SK-N-SH treated with all-trans-retinoic acid at 6 μM for 48 hours (cell line): ENCODE data around the gene KCNH5.
A peak's percentile ranks its signal among the peaks of the same experiment; 100 is the strongest.

Experiments used
- ATAC-seq: fragments of 200-7000 bp; cut with Tn5 transposase; 3 replicates; pipeline ENCODE4 v1.9.1; 2020; ENCODE audit warnings: mild to moderate bottlenecking, moderate library complexity
- ARNTL ChIP-seq: fragments of 450-650 bp; formaldehyde crosslinking; IDR thresholded peaks from 2 replicates; pipeline ENCODE4 v1.5.0; 2020; ENCODE audit warnings: low read depth, mild to moderate bottlenecking, moderate library complexity, borderline replicate concordance
- BACH2 ChIP-seq: fragments of 250-450 bp; sonication (Bioruptor Pico); IDR thresholded peaks from 2 replicates; pipeline ENCODE4 v1.9.0; 2021; ENCODE audit warnings: mild to moderate bottlenecking, borderline replicate concordance
- CSDC2 ChIP-seq: fragments of 250-450 bp; sonication (Bioruptor Pico); IDR thresholded peaks from 2 replicates; pipeline ENCODE4 v1.5.0; 2020; ENCODE audit warnings: mild to moderate bottlenecking, moderate library complexity
- ESRRG ChIP-seq: fragments of 250-450 bp; sonication (Bioruptor Pico); IDR thresholded peaks from 2 replicates; pipeline ENCODE4 v1.6.1; 2021; ENCODE audit warnings: mild to moderate bottlenecking
- GLIS3 ChIP-seq: fragments of 250-450 bp; sonication (Bioruptor Pico); IDR thresholded peaks from 2 replicates; pipeline ENCODE4 v1.5.0; 2020; ENCODE audit warnings: mild to moderate bottlenecking, moderate library complexity
- ISL1 ChIP-seq: fragments of 250-450 bp; sonication (Bioruptor Pico); IDR thresholded peaks from 2 replicates; pipeline ENCODE4 v2.1.2; 2022; ENCODE audit warnings: mild to moderate bottlenecking, moderate library complexity
- PPARA ChIP-seq: fragments of 250-450 bp; sonication (Bioruptor Pico); IDR thresholded peaks from 2 replicates; pipeline ENCODE4 v1.5.0; 2020; ENCODE audit warnings: mild to moderate bottlenecking, borderline replicate concordance
- RARB ChIP-seq: fragments of 250-450 bp; sonication (Bioruptor Pico); IDR thresholded peaks from 2 replicates; pipeline ENCODE4 v1.8.0; 2021; ENCODE audit warnings: mild to moderate bottlenecking, moderate library complexity
- SNAI2 ChIP-seq: fragments of 250-450 bp; sonication (Bioruptor Pico); IDR thresholded peaks from 2 replicates; pipeline ENCODE4 v1.5.0; 2020; ENCODE audit warnings: mild to moderate bottlenecking, moderate library complexity
- TCF4 ChIP-seq: fragments of 250-450 bp; sonication (Bioruptor Pico); IDR thresholded peaks from 2 replicates; pipeline ENCODE4 v1.8.0; 2021; ENCODE audit warnings: mild to moderate bottlenecking, moderate library complexity, borderline replicate concordance
- ZC3H10 ChIP-seq: fragments of 250-450 bp; sonication (Bioruptor Pico); IDR thresholded peaks from 2 replicates; pipeline ENCODE4 v1.5.1; 2021; ENCODE audit warnings: mild to moderate bottlenecking, moderate library complexity
- ZFP3 ChIP-seq: fragments of 250-450 bp; sonication (Bioruptor Pico); IDR thresholded peaks from 2 replicates; pipeline ENCODE4 v1.5.0; 2020; ENCODE audit warnings: mild to moderate bottlenecking, moderate library complexity
- ZFP30 ChIP-seq: fragments of 450-650 bp; formaldehyde crosslinking; IDR thresholded peaks from 2 replicates; pipeline ENCODE4 v1.5.0; 2022; ENCODE audit warnings: mild to moderate bottlenecking, moderate library complexity
- ZNF565 ChIP-seq: fragments of 450-650 bp; formaldehyde crosslinking; conservative IDR thresholded peaks from 2 replicates; pipeline ENCODE4 v1.5.0; 2020; ENCODE audit warnings: low read depth, mild to moderate bottlenecking, moderate library complexity
- ZNF70 ChIP-seq: fragments of 450-650 bp; formaldehyde crosslinking; IDR thresholded peaks from 2 replicates; pipeline ENCODE4 v1.5.0; 2020; ENCODE audit warnings: mild to moderate bottlenecking, moderate library complexity
- ZNF8 ChIP-seq: fragments of 450-650 bp; formaldehyde crosslinking; IDR thresholded peaks from 2 replicates; pipeline ENCODE4 v1.5.0; 2020; ENCODE audit warnings: mild to moderate bottlenecking, moderate library complexity
- TF ChIP-seq, protein P1 (sequence below): fragments of 250-450 bp; sonication (Bioruptor Pico); IDR thresholded peaks from 2 replicates; pipeline ENCODE4 v1.5.1; 2021; ENCODE audit warnings: mild to moderate bottlenecking, moderate library complexity
- TF ChIP-seq, protein P2 (sequence below): fragments of 250-450 bp; sonication (Bioruptor Pico); IDR thresholded peaks from 2 replicates; pipeline ENCODE4 v1.5.1; 2020; ENCODE audit warnings: low read depth, mild to moderate bottlenecking, moderate library complexity
- TF ChIP-seq, protein P3 (sequence below): fragments of 250-450 bp; sonication (Bioruptor Pico); IDR thresholded peaks from 2 replicates; pipeline ENCODE4 v1.8.0; 2020; ENCODE audit warnings: mild to moderate bottlenecking, moderate library complexity, borderline replicate concordance

Gene KCNH5

DNA sequence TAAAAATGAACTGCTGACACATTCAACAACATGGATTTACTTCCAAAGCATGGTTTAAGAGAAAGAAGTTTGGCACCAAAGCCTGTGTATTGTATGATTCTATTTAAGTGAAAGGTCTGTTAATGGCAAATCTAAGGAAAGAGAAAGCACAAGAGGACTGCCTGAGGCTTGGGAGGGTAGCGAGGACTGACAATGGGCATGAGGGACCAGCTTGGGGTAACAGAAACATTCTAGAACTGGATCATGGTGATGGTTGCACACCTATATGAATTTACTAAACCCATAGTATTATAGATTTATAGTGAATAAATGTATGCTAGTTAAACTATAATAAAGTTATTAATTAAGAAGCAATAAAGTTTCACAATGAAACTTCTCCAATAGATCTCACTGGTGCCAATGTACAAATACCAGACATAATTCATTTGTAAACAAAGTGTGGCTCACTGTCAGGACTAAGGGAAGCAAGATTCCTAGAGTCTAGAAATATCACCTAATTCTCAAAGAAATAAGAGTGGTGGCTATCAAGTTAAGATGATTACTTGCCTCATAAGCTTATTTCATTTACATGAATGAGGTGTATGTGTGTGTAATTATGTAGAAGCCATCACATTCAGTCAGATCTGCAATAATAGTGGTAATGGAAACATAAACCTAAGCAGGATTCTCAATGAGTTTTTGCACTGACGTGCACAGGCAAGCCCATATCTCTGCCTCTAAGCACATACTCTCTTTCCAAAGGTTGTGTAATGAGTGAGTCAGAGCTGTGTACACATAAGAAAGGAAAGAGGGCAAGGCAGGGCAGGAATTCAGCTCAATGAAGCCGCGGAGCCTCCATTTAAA, 353.4 kb downstream of the KCNH5 start:
- no peak for ATAC-seq
- TF ChIP-seq, protein P1, sequence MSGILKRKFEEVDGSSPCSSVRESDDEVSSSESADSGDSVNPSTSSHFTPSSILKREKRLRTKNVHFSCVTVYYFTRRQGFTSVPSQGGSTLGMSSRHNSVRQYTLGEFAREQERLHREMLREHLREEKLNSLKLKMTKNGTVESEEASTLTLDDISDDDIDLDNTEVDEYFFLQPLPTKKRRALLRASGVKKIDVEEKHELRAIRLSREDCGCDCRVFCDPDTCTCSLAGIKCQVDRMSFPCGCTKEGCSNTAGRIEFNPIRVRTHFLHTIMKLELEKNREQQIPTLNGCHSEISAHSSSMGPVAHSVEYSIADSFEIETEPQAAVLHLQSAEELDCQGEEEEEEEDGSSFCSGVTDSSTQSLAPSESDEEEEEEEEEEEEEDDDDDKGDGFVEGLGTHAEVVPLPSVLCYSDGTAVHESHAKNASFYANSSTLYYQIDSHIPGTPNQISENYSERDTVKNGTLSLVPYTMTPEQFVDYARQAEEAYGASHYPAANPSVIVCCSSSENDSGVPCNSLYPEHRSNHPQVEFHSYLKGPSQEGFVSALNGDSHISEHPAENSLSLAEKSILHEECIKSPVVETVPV, result no peak
- 0 out of 2 replicates have a peak, but pooled peaks have one; percentile 18 for TF ChIP-seq SNAI2 (CRISPR knock-in tag)
- peak; percentile 29; the same call in 1 of the 2 replicates for TF ChIP-seq ISL1 (CRISPR knock-in tag)

DNA sequence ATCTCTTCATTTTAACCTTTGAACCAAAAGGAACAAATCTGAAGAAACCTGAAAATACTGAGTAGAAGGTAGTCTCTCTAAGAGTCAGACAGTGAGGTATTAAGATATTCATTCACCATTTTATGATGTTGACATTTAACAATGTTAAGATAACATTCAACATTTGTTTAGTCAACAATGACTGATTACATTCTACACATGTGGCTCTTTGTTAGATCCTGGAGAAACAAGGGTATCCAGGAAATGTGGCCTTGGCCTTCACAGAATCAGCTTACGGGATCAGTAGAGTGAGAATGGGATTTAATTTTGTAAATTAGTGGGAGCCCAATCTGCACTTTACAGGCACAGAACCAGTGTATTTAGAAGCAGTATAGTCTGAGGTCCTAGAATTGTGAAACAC, 355.5 kb downstream of the KCNH5 start:
- no peak for ATAC-seq
- no peak for TF ChIP-seq ISL1 (CRISPR knock-in tag)
- TF ChIP-seq, protein P1, result no peak
- no peak for TF ChIP-seq TCF4 (CRISPR knock-in tag)
- TF ChIP-seq GLIS3 (CRISPR knock-in tag), result no peak
- TF ChIP-seq, protein P2, sequence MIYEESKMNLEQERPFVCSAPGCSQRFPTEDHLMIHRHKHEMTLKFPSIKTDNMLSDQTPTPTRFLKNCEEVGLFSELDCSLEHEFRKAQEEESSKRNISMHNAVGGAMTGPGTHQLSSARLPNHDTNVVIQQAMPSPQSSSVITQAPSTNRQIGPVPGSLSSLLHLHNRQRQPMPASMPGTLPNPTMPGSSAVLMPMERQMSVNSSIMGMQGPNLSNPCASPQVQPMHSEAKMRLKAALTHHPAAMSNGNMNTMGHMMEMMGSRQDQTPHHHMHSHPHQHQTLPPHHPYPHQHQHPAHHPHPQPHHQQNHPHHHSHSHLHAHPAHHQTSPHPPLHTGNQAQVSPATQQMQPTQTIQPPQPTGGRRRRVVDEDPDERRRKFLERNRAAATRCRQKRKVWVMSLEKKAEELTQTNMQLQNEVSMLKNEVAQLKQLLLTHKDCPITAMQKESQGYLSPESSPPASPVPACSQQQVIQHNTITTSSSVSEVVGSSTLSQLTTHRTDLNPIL (CRISPR knock-in tag), result no peak
- no peak for TF ChIP-seq ARNTL (CRISPR knock-in tag)
- no peak for TF ChIP-seq BACH2
- TF ChIP-seq RARB, result no peak
- no peak for TF ChIP-seq ZNF70
- TF ChIP-seq SNAI2 (CRISPR knock-in tag), result no peak
- TF ChIP-seq ZFP3 (CRISPR knock-in tag), result no peak
- no peak for TF ChIP-seq CSDC2 (CRISPR knock-in tag)
- TF ChIP-seq ZNF8, result no peak

DNA sequence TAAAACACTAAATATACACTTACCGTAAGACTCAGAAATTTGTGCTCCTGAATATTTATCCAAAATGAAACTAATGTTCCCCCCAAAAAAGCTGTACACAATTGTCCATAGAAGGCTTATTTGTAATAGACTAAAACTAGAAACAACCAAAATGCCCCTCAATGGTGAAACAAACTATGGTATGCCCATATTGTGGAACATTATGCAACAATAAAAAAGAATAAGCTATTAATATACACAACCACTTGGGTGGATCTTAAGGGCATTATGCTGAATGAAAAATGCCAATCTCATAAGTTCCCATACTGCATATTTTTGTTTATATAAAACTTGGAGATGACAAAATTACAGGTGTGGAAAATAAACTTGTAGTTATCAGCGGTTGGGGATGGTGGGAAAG, 357.4 kb downstream of the KCNH5 start:
- no peak for TF ChIP-seq ZFP3 (CRISPR knock-in tag)
- TF ChIP-seq ISL1 (CRISPR knock-in tag), result no peak
- no peak for TF ChIP-seq BACH2
- no peak for TF ChIP-seq PPARA (CRISPR knock-in tag)
- peak; percentile 96 for TF ChIP-seq ZNF8
- no peak for TF ChIP-seq SNAI2 (CRISPR knock-in tag)
- TF ChIP-seq, all 23 proteins: peak for 1
- ATAC-seq, result no peak

GRCh38 chr14:62684376-62684775, 360.9 kb downstream of the KCNH5 start:
- TF ChIP-seq ZC3H10 (CRISPR knock-in tag) (no peak), PPARA (CRISPR knock-in tag) (no peak), RARB (no peak), ARNTL (CRISPR knock-in tag) (no peak), ESRRG (no peak), BACH2 (no peak), ZFP30 (CRISPR knock-in tag) (no peak), ZFP3 (CRISPR knock-in tag) (no peak), ZNF8 (no peak), ZNF565 (CRISPR knock-in tag) (no peak)
- TF ChIP-seq, protein P2 (CRISPR knock-in tag), result no peak
- TF ChIP-seq, protein P3, sequence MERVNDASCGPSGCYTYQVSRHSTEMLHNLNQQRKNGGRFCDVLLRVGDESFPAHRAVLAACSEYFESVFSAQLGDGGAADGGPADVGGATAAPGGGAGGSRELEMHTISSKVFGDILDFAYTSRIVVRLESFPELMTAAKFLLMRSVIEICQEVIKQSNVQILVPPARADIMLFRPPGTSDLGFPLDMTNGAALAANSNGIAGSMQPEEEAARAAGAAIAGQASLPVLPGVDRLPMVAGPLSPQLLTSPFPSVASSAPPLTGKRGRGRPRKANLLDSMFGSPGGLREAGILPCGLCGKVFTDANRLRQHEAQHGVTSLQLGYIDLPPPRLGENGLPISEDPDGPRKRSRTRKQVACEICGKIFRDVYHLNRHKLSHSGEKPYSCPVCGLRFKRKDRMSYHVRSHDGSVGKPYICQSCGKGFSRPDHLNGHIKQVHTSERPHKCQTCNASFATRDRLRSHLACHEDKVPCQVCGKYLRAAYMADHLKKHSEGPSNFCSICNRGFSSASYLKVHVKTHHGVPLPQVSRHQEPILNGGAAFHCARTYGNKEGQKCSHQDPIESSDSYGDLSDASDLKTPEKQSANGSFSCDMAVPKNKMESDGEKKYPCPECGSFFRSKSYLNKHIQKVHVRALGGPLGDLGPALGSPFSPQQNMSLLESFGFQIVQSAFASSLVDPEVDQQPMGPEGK, result no peak
- TF ChIP-seq, all 23 proteins: peak for 0
- no peak for ATAC-seq
